Amniotic stem cell (primary cell): ENCODE results near the gene BLVRA.
"Not testable (repeated sequence)": the region's sequence is repeated elsewhere in the genome, so short reads cannot be mapped to it uniquely, and the experiment has no call there.

ENCODE experiments used
- DNase-seq: peaks from one replicate; lab custom pipeline; 2025; lab: John Stamatoyannopoulos, UW

The BLVRA gene

DNA sequence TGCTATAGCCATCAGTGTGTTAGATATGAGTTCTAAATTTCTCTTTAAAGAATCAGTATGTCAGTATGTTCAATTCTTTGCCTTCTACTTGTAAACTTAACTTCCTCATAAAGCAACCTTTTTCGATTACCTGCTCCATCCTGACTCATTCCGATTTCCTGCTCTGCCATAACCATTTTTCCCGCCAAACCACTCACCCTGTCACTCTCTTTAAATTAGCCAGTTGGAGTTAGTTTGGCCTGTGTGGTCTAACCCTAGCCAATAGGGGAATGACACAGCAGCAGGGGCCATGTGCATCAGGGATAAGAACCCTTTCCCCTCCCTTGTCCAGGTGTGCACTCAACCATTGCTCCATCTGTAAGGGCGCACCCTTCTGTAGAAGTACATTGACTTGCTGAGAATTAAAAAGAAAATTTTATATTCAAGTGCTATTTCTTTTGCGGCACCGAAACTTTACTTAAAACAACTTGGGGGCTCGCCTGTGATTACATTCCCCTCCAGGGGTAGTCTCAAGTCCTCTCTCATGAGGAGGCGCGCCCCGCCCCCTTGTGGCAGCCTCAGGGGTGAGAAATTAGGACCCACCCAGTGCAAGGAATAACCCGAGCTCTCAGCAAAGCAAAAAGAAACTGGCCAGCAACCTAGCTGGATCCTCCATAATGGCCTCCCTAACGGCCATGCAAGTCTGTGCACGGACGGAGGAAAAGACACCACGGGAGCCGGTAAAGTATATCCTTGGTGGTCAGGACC lies 51.9 kb downstream of the BLVRA start:
- DNase-seq, result not testable (repeated sequence)

DNA sequence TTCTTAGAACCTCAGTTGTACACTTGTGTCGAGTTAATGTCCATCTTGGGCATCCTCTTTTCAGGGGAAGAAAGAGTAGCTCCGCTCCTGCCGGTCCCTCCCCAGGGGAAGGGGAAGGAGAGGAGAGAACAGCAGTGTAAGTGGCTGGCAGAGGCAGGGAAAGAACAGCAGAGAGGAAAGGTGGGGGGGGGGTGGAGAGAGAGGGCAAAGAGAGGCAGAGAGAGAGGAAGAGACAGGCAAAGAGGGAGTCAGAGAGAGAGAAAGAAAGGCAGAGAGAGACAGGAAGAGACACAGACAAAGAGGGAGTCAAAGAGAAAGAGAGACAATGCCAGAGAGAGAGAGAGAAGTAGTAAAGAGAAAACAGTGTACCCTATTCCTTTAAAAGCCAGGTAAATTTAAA lies 56.9 kb downstream of the BLVRA start:
- DNase-seq, result no peak

DNA sequence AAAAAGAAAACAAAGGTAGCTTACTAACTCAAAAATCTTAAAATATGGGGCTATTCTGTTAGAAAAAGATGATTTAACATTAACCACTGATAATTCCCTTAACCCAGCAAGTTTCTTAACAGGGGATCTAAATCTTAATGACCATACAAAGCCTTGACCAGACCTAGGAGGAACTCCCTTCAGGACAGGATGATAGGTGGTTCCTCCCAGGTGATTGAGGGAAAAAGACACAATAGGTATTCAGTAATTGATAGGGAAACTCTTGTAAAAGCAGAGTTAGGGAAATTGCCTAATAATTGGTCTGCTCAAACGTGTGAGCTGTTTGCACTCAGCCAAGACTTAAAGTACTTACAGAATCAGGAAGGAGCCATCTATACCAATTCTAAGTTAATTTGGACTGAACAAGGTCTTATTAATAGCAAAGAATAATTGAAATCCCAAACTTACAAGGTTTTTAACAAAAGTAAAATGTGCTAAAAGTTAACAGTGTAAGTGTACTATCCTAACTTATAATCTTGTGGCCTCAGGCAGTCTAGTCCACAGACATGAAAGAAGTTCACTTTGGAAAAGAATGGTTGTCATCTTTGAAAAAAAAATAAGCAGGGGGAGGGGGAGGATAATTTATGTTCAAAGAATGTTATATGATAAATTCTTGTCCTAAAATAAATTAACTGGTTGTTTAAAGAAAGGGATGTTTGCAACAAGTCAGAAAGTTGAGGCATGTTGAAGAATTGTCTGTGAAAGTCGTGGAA lies 57.7 kb downstream of the BLVRA start:
- not testable (repeated sequence) for DNase-seq

DNA sequence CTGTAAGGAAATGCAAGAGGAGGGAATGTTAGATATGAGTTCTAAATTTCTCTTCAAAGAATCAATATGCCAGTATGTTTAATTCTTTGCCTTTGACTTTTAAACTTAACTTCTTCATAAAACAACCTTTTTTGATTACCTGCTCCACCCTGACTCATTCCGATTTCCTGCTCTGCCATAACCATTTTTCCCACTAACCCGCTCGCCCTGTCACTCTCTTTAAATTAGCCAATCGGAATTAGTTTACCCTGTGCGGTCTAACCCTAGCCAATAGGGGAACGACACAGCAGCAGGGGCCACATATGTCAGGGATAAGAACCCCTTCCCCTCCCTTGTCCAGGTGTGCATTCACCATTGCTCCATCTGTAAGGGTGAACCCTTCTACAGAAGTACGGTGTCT lies 64.9 kb downstream of the BLVRA start:
- not testable (repeated sequence) for DNase-seq

DNA sequence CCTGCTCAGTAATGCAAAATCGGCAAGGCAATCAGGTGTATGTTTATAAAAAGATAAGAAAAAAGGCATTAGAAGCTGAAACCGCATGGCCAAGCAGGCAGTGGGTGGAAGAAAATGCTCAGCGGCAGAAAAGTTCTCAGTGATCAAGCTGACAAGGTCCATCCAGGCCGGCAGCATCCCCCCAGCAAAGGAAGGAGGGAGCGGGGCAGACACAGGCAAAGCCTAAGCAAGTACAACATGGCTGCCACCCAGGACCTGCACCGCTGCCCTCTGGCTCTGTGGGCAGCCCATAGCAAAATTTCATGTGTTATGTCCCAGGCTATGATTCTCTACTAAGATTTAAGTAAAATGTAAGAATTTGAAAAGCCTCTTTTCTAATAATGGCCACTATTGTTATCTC lies 65.5 kb downstream of the BLVRA start:
- no peak for DNase-seq

DNA sequence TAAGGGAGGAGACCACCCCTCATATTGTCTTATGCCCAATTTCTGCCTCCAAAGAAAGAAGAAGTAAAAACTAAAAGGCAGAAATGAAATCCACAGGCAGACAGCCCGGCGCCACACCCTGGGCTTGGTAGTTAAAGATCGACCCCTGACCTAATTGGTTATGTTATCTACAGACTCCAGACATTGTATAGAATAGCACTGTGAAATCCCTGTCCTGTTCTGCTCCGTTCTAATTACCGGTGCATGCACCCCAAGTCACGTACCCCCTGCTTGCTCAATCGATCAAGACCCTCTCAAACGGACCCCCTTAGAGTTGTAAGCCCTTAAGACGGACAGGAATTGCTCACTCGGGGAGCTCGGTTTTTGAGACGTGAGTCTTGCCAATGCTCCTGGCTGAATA lies 66.0 kb downstream of the BLVRA start:
- DNase-seq, result not testable (repeated sequence)

DNA sequence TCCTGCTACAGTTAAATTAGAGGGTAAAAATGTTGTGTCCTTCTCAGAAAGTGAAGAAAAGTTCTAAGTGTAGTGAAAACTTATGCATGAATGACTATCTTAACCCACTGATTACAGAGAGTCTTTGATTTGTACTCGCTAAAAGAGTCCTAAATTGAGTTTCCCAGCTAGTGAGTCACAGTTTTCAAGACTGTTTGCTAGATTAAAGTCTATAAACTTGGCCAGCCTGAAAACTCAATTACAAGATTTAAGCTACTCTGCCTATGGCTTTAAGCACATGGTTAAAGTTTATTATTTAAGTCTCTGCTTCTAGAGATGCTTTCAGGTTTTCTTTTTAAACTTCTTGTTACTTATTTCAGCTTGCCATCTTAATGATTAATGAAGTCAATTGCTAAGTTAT lies 66.5 kb downstream of the BLVRA start:
- no peak for DNase-seq

DNA sequence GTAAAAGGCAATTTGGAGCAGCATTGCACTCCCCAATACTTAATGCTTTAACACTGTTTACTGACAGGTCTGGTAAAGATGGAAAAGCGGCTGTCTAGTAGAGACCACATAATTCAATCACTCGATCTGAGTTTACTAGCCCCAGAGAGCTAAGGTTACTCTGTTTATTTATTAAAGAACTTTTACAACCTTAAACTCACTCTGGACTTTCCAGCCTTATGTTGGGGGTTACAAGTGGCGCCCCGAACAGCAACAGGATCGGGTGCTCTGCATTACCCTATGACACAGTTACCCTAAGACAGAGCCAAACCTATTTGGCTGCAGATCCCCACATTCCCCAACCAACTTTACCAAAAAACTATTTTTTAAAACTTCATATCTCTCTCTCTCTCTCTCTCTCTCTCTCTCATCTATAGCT lies 66.9 kb downstream of the BLVRA start:
- no peak for DNase-seq

DNA sequence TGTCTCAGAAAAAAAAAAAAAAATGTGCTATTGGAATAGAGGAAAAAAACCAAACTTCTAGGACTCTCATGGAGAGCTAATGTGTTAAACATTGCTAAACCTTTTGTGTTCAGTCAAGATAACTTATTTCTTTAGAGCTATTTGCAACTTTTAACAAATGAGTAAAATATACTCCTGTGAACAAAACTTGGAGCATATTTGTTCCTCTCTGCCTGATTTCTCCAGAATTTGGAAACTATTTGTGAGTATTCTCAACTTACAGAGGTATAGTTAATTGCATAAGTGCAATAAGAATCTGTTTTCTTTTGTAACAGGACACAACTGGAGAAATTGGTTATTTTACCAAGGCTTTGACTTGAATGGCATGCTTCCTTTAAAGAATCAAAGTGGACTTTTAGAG lies 72.4 kb downstream of the BLVRA start:
- DNase-seq, result not testable (repeated sequence)

DNA sequence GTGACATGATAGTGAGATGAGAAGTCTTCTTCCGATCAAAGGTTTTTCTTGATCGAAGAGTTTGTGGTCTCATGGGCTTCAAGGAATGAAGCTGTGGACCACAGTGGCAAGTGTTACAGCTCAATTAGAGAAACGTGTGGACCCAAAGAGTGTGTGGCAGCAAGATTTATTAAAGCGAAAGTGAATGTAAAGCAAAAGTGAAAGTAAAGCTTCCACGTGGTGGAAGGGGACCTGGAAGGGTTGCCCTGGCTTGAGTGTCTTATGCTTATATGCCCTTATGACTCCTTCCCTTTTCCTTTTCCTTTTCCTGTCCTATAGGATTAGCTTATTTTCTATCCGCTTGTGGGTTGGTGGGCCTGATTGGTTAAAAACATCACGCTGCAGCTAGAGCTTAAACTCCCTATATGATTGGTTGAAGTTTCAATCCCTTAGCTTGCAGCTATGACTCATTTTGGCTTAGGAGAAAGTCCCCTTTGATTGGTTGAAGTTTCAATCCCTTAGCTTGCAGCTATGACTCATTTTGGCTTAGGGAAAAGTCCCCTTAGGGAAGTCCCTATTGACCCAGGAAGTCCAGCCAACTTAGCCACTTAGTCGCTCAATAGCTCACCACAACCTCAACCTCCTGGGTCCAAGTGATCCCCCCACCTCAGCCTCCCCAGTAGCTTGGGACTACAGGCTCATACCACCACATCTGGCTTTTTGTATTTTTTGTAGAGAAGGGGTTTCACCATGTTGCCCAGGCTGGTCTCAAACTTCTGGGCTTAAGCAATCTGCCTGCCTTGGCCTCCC lies 76.2 kb downstream of the BLVRA start:
- no peak for DNase-seq

DNA sequence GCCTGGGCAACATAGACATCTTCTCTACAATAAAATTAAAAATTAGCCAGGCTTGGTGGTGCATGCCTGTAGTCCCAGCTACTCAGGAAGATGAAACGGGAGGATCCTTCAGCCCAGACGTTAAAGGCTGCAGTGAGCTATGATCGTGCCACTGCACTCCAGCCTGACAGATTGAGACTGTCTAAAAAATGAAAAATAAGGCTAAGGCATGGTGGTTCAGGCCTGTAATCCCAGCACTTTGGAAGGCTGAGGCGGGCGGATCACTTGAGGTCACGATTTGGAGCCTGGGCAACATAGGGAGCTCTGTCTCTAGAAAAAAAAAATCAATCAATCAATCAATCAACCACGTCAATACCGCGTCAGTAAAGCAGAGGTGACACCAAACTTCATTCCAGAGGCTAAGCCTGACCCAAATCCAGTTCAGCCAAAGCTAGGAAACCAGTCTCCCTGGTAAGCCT lies 79.8 kb downstream of the BLVRA start:
- DNase-seq, result no peak

DNA sequence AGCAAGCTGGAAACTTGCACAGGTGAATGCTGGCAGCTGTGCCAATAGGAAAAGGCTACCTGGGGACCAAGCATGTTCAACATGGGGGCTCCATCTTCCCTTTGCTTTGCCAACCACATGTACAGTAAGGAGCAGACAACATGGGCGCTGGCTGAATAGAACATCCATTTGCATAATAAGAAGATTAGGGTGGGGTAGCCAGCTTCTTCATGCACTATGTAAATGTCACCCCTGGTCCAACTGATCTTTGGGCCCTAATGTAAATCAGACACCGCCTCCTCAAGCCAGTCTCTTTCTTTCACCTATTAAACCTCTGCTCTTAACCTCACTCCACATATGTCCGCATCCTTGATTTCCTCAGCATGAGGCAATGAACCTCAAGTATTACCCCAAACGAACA lies 84.8 kb downstream of the BLVRA start:
- DNase-seq, result no peak

DNA sequence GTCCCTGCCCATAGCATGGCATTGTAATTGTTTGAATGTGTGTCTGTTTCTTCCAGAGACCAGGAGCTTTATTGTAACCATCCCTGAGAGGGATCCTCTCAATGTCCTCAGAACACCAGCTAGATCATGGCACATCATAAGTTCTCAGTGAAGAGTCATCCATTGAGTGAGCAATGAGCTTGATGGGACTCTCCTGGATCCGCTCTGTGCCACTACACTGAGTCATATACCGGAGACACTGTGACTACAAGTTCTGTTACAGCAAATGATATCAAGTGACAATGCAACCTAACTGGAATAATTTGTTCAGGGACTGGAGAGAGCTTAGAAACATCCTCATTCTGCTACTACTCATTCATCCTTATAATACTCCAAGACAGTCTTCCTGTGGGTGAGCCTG lies 85.8 kb downstream of the BLVRA start:
- no peak for DNase-seq

DNA sequence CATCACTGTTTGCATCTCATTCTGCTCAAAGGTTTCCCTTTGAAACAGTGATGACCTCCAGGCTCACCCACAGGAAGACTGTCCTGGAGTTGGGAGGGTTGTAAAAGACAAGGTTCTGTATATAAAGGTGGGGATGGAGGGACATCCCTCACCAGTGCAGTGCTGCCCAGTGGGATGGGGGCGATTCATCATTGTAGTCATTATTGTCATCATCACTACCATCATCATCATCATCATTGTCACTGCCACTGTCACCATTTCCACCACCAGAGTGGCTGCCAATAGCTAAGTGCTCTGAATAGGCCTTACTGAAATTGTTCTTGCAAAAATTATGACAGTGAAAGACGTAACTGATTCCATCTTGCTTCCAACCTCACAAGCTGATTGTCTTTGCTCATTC lies 86.2 kb downstream of the BLVRA start:
- DNase-seq, result no peak

DNA sequence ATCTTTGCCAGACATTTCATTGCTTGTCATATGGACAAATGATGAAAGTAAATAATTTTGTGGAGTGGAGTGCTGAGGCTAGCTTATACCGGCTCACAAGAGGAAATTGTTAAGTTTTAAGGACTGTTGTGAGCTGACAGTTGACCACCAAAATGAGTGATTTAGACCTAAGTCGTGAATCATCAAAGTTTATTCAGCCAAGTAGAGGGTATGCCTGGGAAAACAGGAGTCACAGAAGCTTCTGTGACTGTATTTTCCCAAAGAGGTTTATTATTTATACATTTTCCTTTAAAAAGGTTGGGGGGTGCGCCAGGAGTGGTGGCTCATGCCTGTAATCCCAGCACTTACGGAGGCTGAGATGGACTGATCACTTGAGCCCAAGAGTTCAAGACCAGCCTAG lies 89.0 kb downstream of the BLVRA start:
- no peak for DNase-seq

DNA sequence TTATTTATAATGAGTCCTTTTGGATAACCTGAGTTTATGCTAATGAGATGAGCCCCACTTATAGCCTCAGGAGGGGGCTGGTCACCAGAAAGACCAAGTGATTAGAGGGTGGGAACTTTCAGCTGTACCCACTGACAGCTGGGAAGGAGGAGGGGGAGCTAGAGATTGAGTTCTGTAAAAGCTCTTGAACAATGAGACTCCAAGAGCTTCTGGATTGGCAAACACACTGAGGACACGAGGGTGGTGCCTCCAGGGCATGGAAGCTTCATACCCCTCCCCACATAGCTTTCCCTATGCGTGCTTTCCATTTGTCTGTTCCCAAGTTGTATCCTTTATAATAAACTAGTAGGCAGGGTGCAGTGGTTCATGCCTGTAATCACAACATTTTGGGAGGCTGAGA lies 90.6 kb downstream of the BLVRA start:
- DNase-seq, result no peak

DNA sequence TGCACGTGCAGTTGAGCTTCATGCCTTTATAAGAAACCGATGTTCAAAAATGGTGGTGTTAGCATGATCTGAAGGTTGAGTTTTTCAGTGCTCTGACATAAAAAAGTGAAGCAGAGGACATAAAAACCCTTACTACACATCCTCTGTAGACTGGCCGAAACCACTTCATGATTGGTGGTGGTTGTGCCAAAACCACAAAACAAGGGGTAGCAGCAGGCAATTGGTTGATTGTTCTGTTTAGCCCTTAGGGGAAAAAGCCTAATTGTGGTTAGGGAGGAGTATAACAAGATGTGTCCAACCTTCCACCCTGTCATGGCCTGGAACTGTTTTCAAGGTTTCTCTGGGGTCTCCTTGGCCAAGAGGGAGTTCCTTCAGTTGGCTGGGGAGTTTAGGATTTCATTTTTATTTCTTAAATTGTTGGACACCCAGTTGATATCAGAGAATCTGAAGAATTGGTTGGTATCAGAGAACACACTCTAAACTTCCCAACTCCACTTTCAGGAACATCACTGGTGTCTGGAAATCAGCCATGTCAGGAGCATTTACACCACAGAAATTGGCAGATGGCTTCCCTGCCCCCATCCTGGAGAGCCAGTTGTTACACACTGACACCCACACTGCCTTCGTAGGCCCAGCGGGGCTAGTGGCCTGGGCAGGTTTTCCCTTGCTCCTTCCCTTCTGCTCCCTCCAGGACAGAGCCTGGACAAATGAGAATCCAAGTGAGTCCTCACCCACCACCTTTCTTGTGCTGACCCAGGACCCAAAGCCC lies 92.1 kb downstream of the BLVRA start:
- no peak for DNase-seq

DNA sequence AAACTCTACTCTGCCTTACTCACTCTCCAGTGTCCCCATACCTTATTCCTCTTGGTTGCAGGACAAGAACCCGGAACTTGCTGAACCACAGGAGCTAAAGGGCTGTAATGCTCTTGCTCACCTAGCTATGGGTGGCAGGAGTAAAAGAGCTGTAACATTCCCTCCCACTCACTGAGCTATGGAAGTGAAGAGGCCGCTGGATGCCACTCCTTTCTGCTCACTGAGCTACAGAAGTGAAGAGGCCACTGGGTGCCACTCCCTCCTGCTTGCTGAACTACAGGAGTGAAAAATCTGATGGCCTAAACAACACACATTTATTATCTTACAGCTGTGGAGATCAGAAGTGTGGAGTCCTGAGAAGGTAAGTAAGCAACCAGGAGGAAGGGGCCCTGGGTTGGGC lies 93.3 kb downstream of the BLVRA start:
- no peak for DNase-seq

DNA sequence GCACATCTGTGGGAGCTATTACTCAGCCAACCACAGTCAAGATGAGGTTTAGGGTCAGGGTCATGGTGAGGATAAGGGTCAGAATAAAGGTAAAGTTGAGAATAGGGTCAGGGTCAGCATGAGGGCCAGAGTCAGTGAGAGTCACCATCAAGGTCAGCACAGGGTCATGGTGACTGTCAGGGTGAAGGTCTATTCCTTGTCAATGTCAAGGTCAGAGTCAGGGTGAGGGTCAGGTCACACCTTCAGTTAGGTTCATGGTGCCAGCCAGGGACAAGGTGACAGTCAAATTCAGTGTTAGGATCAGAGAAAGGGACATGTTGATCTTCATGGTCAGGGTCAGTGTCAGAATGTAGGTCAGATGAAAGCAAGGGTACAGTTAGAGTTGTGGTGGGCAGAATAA lies 96.7 kb downstream of the BLVRA start:
- DNase-seq, result no peak

DNA sequence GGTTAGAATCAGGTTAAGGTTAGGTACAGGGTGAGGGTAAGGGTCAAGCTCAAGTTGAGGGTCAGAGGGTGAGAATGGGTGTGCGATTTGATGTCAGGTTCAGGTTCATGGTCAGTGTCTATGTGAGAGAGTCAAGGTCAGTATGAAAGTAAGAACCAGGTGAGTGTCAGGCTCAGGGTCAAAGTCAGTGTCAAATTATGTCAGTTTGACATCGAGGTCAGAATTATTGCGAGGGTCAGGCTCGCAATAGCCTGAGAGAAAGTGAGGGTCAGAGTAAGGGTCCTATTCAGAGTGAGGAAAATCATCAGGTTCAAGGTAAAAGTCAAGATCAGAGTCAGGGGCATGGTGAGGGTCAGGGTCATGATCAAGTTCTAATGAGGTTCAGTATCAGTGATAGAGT lies 97.8 kb downstream of the BLVRA start:
- no peak for DNase-seq
